Astrocyte (in vitro differentiated cells and primary cell): ENCODE data around the gene POLG2.

ENCODE experiments used
- EZH2 ChIP-seq: IDR thresholded peaks from 2 replicates; pipeline ENCODE4 v1.6.1; 2012; ENCODE audit warnings: mild to moderate bottlenecking, low read length, inconsistent platforms; ENCODE audit not compliant: insufficient read depth
- TF ChIP-seq, protein P1 (sequence below): IDR thresholded peaks from 2 replicates; pipeline ENCODE4 v1.5.1; 2011; ENCODE audit warnings: low read depth, mild to moderate bottlenecking, inconsistent platforms, low read length, moderate library complexity; ENCODE audit not compliant: insufficient read depth

DNA sequence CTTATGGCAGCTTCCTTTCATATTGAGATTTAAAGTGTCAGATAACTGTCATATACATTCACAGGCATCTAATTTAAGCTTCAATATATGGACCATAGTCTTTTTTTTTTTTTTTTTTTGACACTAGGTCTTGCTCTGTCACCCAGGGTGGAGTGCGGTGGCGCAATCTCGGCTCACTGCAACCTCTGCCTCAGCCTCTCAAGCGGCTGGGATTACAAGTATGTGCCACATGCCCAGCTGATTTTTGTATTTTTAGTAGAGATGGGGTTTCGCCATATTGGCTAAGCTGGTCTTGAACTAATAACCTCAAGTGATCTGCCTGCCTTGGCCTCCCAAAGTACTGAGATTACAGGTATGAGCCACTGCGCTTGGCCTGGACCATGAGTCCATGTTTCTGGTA lies 23.5 kb upstream of the POLG2 start:
- TF ChIP-seq, protein P1, sequence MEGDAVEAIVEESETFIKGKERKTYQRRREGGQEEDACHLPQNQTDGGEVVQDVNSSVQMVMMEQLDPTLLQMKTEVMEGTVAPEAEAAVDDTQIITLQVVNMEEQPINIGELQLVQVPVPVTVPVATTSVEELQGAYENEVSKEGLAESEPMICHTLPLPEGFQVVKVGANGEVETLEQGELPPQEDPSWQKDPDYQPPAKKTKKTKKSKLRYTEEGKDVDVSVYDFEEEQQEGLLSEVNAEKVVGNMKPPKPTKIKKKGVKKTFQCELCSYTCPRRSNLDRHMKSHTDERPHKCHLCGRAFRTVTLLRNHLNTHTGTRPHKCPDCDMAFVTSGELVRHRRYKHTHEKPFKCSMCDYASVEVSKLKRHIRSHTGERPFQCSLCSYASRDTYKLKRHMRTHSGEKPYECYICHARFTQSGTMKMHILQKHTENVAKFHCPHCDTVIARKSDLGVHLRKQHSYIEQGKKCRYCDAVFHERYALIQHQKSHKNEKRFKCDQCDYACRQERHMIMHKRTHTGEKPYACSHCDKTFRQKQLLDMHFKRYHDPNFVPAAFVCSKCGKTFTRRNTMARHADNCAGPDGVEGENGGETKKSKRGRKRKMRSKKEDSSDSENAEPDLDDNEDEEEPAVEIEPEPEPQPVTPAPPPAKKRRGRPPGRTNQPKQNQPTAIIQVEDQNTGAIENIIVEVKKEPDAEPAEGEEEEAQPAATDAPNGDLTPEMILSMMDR, result no peak
- no peak for TF ChIP-seq EZH2
